ENCODE results near the gene VWA5B1. TPM values are rescaled to one million over a fixed set of nuclear protein-coding genes. Genes with fewer than 3 reads are reported as not detected.

Gene VWA5B1
- total and polyA plus RNA-seq, 2 of the 4 experiments (the other 2 are of a cell fraction), result not detected

DNA sequence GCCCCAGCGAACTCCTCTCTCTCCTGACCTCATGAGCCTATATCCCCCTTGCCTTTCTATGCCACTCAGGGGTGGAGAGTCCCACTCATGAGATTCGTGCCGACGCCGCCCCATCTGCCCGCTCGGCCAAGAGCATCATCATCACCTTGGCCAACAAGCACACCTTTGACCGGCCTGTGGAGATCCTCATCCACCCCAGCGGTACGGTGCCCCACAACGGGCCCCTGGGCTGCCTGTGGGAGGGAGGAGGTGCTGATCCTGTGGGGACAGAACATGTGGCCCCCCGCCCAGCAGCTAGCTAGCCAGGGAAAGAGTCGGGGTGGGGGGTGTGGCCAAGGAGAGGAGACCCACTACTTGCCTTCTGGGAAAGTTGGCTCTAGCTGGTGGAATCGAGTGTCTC, 27.8 kb downstream of the VWA5B1 start:
- CTCF ChIA-PET, result interaction anchor here (0.6 kb wide), 1 partner anchor 126 kb away, joined by 3 read pairs; no protein-coding TSS in a partner anchor
- Histone ChIP-seq H4K91ac (ENCODE audit: insufficient read depth, low read depth, low read length) (no peak overlapping the region), H3K14ac (replicated peaks; ENCODE audit: low read depth, low read length) (no peak overlapping the region), H3K36me3 (ENCODE audit: control insufficient read depth, insufficient read depth, low read length) (no peaks in the 10 kb centered on the region), H3K27me3 (ENCODE audit: control insufficient read depth, insufficient read depth, low read length) (peaks cover 17% of the 10 kb centered on the region), H2BK120ac (ENCODE audit: low read depth, low read length) (no peak overlapping the region), H3K4me1 (ENCODE audit: control insufficient read depth, insufficient read depth, low read length) (peaks cover 6% of the 10 kb centered on the region; the same call in 1 of the 2 replicates), H3K56ac (ENCODE audit: extremely low read depth, insufficient read depth, low read length) (no peak overlapping the region), H2AFZ (replicated peaks; ENCODE audit: low read length, poor library complexity) (no peak overlapping the region), H3K9ac (ENCODE audit: low read depth, low read length) (no peak overlapping the region), H3K4me3 (ENCODE audit: insufficient read depth, low read depth, low read length) (no peak overlapping the region), H2AK9ac (replicated peaks; ENCODE audit: low read depth, low read length, poor library complexity) (no peak overlapping the region), H4K20me1 (ENCODE audit: insufficient read depth, low read length) (no peaks in the 10 kb centered on the region), H4K5ac (ENCODE audit: low read depth, low read length) (no peak overlapping the region), H3K18ac (ENCODE audit: low read depth, low read length) (no peak overlapping the region), H3K27ac (ENCODE audit: insufficient read depth, low read length) (no peak overlapping the region), H2AK5ac (ENCODE audit: low read depth, low read length) (no peak overlapping the region), H3K23ac (ENCODE audit: low read depth, low read length) (no peak overlapping the region), H4K8ac (ENCODE audit: low read depth in 2 of 2, low read length in 2 of 2) (no peak overlapping the region), H3K9me3 (ENCODE audit: control insufficient read depth, insufficient read depth, low read length) (no peaks in the 10 kb centered on the region), H2BK15ac (ENCODE audit: low read depth, low read length) (no peak overlapping the region), H3K4ac (ENCODE audit: low read depth, low read length) (no peak overlapping the region), H3K4me2 (ENCODE audit: low read depth, low read length) (no peak overlapping the region), H2BK20ac (ENCODE audit: low read depth, low read length) (no peak overlapping the region), H2BK5ac (ENCODE audit: low read depth, low read length, poor library complexity, severe bottlenecking) (no peak overlapping the region), H3K9me1 (ENCODE audit: insufficient read depth, low read length) (no peaks in the 10 kb centered on the region; the same call in 1 of the 2 replicates), H3K79me1 (ENCODE audit: low read depth in 1 of 2, low read length in 2 of 2) (no peaks in the 10 kb centered on the region)
- dilution Hi-C loops (cut with HindIII; ENCODE audit: low sequenced_read_pairs, unreplicated experiment) (no loop called here), in situ Hi-C loops (cut with MboI; ENCODE audit: low sequenced_read_pairs) (no loop called here), intact Hi-C loops (cut with micrococcal nuclease) (no loop called here)
- no TSS peak for BruUV-seq (replicated peaks)
- ATAC-seq (ENCODE audit: low read depth) (no peak), DNase-seq (no peak)
- POLR2A ChIA-PET (ENCODE audit: unreplicated experiment), result no interaction called here
- TF ChIP-seq MXI1 (IDR thresholded peaks at IDR 0.05; ENCODE audit: borderline replicate concordance, low read depth, low read length), result no peak
- no peak for TF ChIP-seq POLR2A (IDR thresholded peaks at IDR 0.05; ENCODE audit: low read depth, low read length)
- TF ChIP-seq, protein P1, sequence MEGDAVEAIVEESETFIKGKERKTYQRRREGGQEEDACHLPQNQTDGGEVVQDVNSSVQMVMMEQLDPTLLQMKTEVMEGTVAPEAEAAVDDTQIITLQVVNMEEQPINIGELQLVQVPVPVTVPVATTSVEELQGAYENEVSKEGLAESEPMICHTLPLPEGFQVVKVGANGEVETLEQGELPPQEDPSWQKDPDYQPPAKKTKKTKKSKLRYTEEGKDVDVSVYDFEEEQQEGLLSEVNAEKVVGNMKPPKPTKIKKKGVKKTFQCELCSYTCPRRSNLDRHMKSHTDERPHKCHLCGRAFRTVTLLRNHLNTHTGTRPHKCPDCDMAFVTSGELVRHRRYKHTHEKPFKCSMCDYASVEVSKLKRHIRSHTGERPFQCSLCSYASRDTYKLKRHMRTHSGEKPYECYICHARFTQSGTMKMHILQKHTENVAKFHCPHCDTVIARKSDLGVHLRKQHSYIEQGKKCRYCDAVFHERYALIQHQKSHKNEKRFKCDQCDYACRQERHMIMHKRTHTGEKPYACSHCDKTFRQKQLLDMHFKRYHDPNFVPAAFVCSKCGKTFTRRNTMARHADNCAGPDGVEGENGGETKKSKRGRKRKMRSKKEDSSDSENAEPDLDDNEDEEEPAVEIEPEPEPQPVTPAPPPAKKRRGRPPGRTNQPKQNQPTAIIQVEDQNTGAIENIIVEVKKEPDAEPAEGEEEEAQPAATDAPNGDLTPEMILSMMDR (conservative IDR thresholded peaks at IDR 0.05; ENCODE audit: low read depth, low read length), result no peak
- no peak for TF ChIP-seq RAD21 (IDR thresholded peaks at IDR 0.05; ENCODE audit: low read length)
- TF ChIP-seq RFX5 (IDR thresholded peaks at IDR 0.05; ENCODE audit: low read depth, low read length), result no peak
- TF ChIP-seq, protein P2, sequence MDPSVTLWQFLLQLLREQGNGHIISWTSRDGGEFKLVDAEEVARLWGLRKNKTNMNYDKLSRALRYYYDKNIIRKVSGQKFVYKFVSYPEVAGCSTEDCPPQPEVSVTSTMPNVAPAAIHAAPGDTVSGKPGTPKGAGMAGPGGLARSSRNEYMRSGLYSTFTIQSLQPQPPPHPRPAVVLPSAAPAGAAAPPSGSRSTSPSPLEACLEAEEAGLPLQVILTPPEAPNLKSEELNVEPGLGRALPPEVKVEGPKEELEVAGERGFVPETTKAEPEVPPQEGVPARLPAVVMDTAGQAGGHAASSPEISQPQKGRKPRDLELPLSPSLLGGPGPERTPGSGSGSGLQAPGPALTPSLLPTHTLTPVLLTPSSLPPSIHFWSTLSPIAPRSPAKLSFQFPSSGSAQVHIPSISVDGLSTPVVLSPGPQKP (IDR thresholded peaks at IDR 0.05; ENCODE audit: borderline replicate concordance, low read depth, low read length), result no peak
- TF ChIP-seq, protein P3, sequence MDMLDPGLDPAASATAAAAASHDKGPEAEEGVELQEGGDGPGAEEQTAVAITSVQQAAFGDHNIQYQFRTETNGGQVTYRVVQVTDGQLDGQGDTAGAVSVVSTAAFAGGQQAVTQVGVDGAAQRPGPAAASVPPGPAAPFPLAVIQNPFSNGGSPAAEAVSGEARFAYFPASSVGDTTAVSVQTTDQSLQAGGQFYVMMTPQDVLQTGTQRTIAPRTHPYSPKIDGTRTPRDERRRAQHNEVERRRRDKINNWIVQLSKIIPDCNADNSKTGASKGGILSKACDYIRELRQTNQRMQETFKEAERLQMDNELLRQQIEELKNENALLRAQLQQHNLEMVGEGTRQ (IDR thresholded peaks at IDR 0.05; ENCODE audit: low read depth, low read length), result no peak
- no peak for TF ChIP-seq FOS (IDR thresholded peaks at IDR 0.05; ENCODE audit: low read depth, low read length)
- TF ChIP-seq MAFK (IDR thresholded peaks at IDR 0.05; ENCODE audit: low read depth, low read length), result no peak
- TF ChIP-seq CEBPB (IDR thresholded peaks at IDR 0.05; ENCODE audit: low read depth, low read length), result no peak
- no peak for TF ChIP-seq RCOR1 (IDR thresholded peaks at IDR 0.05; ENCODE audit: insufficient replicate concordance, low read length)
- no peak for TF ChIP-seq CHD1 (IDR thresholded peaks at IDR 0.05; ENCODE audit: low read depth, low read length)
- no peak for TF ChIP-seq SMC3 (IDR thresholded peaks at IDR 0.05; ENCODE audit: low read depth, low read length)
- TF ChIP-seq MAZ (IDR thresholded peaks at IDR 0.05; ENCODE audit: borderline replicate concordance, low read depth, low read length), result no peak
- no peak for TF ChIP-seq NFE2L2 (IDR thresholded peaks at IDR 0.05; ENCODE audit: low read depth, low read length)
- WGBS, 2 experiments (ENCODE audit: extremely low coverage in 2 of 2, insufficient read length in 1 of 2), result 96% methylated on average over 10 of the region's 14 CpGs; no CpG with 5 or more reads in 1 of the 2 experiments

All from IMR-90 (cell line).